DOHH2 (cell line): ENCODE measurements around the gene INPP5F.

Source experiments
- H3F3A ChIP-seq: fragments of 200-600 bp; sonication (generic), shearing (Covaris generic); 2 replicates; pipeline ENCODE4 v1.6.0; 2016; ENCODE audit warnings: antibody characterized with exemption, mild to moderate bottlenecking; ENCODE audit not compliant: control insufficient read depth, insufficient read depth
- H3K27ac ChIP-seq: fragments of 200-600 bp; sonication (generic); 2 replicates; pipeline ENCODE4 v1.5.1; 2014; ENCODE audit warnings: low read depth, mild to moderate bottlenecking, low read length, moderate library complexity
- H3K27me3 ChIP-seq: fragments of 200-600 bp; sonication (generic); 2 replicates; pipeline ENCODE4 v1.6.1; 2014; ENCODE audit warnings: mild to moderate bottlenecking, low read length, mixed read lengths; ENCODE audit not compliant: control insufficient read depth
- H3K36me3 ChIP-seq: fragments of 200-600 bp; sonication (generic); 2 replicates; pipeline ENCODE4 v1.6.1; 2014; ENCODE audit warnings: mild to moderate bottlenecking, low read length, moderate library complexity, mixed read lengths; ENCODE audit not compliant: control insufficient read depth
- H3K4me1 ChIP-seq: fragments of 200-600 bp; sonication (generic); 2 replicates; pipeline ENCODE4 v1.6.1; 2014; ENCODE audit warnings: mild to moderate bottlenecking, low read length, mixed read lengths; ENCODE audit not compliant: control insufficient read depth
- H3K4me2 ChIP-seq: fragments of 200-600 bp; sonication (generic); 2 replicates; pipeline ENCODE4 v1.6.0; 2014; ENCODE audit warnings: mild to moderate bottlenecking, low read length, moderate library complexity
- H3K4me3 ChIP-seq: fragments of 200-600 bp; sonication (generic); 2 replicates; pipeline ENCODE4 v1.5.1; 2014; ENCODE audit warnings: mild to moderate bottlenecking, low read length, mixed read lengths
- H3K79me2 ChIP-seq: fragments of 200-600 bp; sonication (generic); 2 replicates; pipeline ENCODE4 v1.6.1; 2014; ENCODE audit warnings: mild to moderate bottlenecking, low read length, mixed read lengths; ENCODE audit not compliant: control insufficient read depth
- H3K9me2 ChIP-seq: fragments of 200-600 bp; sonication (generic); replicated peaks from 2 replicates; pipeline ENCODE4 v1.6.1; 2014; ENCODE audit warnings: mild to moderate bottlenecking, low read length, mixed read lengths; ENCODE audit not compliant: control insufficient read depth
- H3K9me3 ChIP-seq: fragments of 200-600 bp; sonication (generic); 2 replicates; pipeline ENCODE4 v1.6.1; 2014; ENCODE audit warnings: antibody characterized with exemption, low read length, mixed read lengths; ENCODE audit not compliant: control insufficient read depth, insufficient read depth
- H4K20me1 ChIP-seq: fragments of 200-600 bp; sonication (generic); 2 replicates; pipeline ENCODE4 v1.6.0; 2014; ENCODE audit warnings: low read depth, mild to moderate bottlenecking, antibody characterized with exemption, low read length, moderate library complexity; ENCODE audit not compliant: control insufficient read depth, insufficient read depth
- CTCF ChIP-seq: fragments of 200-600 bp; sonication (generic); IDR thresholded peaks from one replicate; pipeline ENCODE4 v1.5.1; 2014; ENCODE audit warnings: antibody characterized with exemption, mild to moderate bottlenecking, low read depth, low read length; ENCODE audit not compliant: poor library complexity, severe bottlenecking
- EZH2phosphoT487 ChIP-seq: fragments of 200-600 bp; sonication (generic); IDR thresholded peaks from 2 replicates; pipeline ENCODE4 v1.6.1; 2017; ENCODE audit warnings: borderline replicate concordance, mild to moderate bottlenecking, antibody characterized with exemption, low read length, moderate library complexity, mixed read lengths

The INPP5F gene

GRCh38 chr10:119778776-119779445 is 53.1 kb downstream of the INPP5F start:
- no peak overlapping the region for H3K27ac ChIP-seq
- no peak overlapping the region for H3K4me3 ChIP-seq
- no peaks in the 10 kb centered on the region for H3K36me3 ChIP-seq
- H3K4me2 ChIP-seq, result no peak overlapping the region
- no peaks in the 10 kb centered on the region for H3K79me2 ChIP-seq
- TF ChIP-seq CTCF (no peak), EZH2phosphoT487 (no peak)
- peaks cover 13% of the 10 kb centered on the region for H3K4me1 ChIP-seq
- no peaks in the 10 kb centered on the region for H3K27me3 ChIP-seq
- H3F3A ChIP-seq, result no peaks in the 10 kb centered on the region
- H4K20me1 ChIP-seq, result no peaks in the 10 kb centered on the region
- H3K9me3 ChIP-seq, result no peaks in the 10 kb centered on the region
- no peaks in the 10 kb centered on the region for H3K9me2 ChIP-seq

DNA sequence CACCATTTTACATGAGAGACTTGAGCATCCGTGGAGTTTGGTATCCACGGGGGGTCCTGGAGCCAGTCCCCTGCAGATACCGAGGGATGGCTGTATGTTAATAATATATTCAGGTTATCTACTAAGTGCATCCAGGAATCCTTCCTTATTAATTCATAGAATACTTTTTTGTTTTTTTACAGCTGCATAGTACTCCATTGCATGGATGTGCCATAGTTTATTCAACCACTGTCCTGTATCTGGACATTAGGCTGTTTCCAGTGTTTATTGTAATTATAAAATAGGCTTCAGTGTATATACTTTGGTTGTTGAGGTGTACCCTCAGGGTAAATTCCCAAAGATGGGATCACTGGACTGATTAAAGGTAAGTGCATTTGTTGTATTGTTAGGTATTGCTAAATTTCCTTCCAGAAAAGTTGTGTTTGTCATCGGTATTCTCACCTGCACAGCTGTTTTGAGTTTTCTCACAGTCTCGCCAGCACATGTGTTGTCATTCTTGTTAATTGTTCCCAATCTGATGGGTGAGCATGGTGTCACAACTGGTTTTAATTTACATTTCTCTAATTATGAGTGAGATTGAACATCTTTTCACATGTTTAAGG is 55.1 kb downstream of the INPP5F start:
- H3K27me3 ChIP-seq, result no peaks in the 10 kb centered on the region
- peaks cover 24% of the 10 kb centered on the region for H3K4me1 ChIP-seq
- TF ChIP-seq CTCF (no peak), EZH2phosphoT487 (no peak)
- no peaks in the 10 kb centered on the region for H3K9me2 ChIP-seq
- H4K20me1 ChIP-seq, result no peaks in the 10 kb centered on the region
- no peaks in the 10 kb centered on the region for H3F3A ChIP-seq
- H3K79me2 ChIP-seq, result no peaks in the 10 kb centered on the region
- H3K27ac ChIP-seq, result no peak overlapping the region
- no peaks in the 10 kb centered on the region for H3K9me3 ChIP-seq
- no peak overlapping the region for H3K4me3 ChIP-seq
- H3K36me3 ChIP-seq, result no peaks in the 10 kb centered on the region
- H3K4me2 ChIP-seq, result no peak overlapping the region

GRCh38 chr10:119781498-119781897 is 55.6 kb downstream of the INPP5F start:
- TF ChIP-seq CTCF (no peak), EZH2phosphoT487 (no peak)
- Histone ChIP-seq H3K9me3 (no peaks in the 10 kb centered on the region), H3K4me3 (no peak overlapping the region), H3K27ac (no peak overlapping the region), H3F3A (no peaks in the 10 kb centered on the region), H3K27me3 (no peaks in the 10 kb centered on the region), H4K20me1 (no peaks in the 10 kb centered on the region), H3K79me2 (no peaks in the 10 kb centered on the region), H3K4me2 (no peak overlapping the region), H3K9me2 (no peaks in the 10 kb centered on the region), H3K4me1 (peaks cover 24% of the 10 kb centered on the region), H3K36me3 (no peaks in the 10 kb centered on the region)
